WERI-Rb-1 (cell line): Measurements from ENCODE around the gene GRID2IP.
A peak's percentile ranks its signal among the peaks of the same experiment; 100 is the strongest.

Experiments used
- DNase-seq: peaks from one replicate; pipeline ENCODE4 v3.0.0-alpha.2; 2020
- H3K27ac ChIP-seq: fragments of 250-450 bp; sonication (Bioruptor Pico); 2 replicates; pipeline ENCODE4 v1.5.1; 2020; ENCODE audit warnings: mild to moderate bottlenecking, moderate library complexity
- H3K27me3 ChIP-seq: fragments of 250-450 bp; sonication (Bioruptor Pico); 2 replicates; pipeline ENCODE4 v1.5.1; 2021; ENCODE audit warnings: mild to moderate bottlenecking, low read depth, moderate library complexity; ENCODE audit not compliant: insufficient read depth, severe bottlenecking
- H3K36me3 ChIP-seq: fragments of 250-450 bp; sonication (Bioruptor Pico); 2 replicates; pipeline ENCODE4 v1.5.1; 2020; ENCODE audit warnings: mild to moderate bottlenecking, moderate library complexity
- H3K4me3 ChIP-seq: 2 replicates; pipeline ENCODE4 v1.5.1; 2011; ENCODE audit warnings: low read depth, mild to moderate bottlenecking, control low read depth, low read length
- H3K9me3 ChIP-seq: fragments of 250-450 bp; sonication (Bioruptor Pico); 2 replicates; pipeline ENCODE4 v1.5.1; 2021; ENCODE audit warnings: mild to moderate bottlenecking, moderate library complexity; ENCODE audit not compliant: severe bottlenecking
- TF ChIP-seq, protein P1 (sequence below): IDR thresholded peaks from 2 replicates; pipeline ENCODE4 v1.5.1; 2011; ENCODE audit warnings: low read depth, mild to moderate bottlenecking, control low read depth, inconsistent platforms, low read length

The GRID2IP gene

DNA sequence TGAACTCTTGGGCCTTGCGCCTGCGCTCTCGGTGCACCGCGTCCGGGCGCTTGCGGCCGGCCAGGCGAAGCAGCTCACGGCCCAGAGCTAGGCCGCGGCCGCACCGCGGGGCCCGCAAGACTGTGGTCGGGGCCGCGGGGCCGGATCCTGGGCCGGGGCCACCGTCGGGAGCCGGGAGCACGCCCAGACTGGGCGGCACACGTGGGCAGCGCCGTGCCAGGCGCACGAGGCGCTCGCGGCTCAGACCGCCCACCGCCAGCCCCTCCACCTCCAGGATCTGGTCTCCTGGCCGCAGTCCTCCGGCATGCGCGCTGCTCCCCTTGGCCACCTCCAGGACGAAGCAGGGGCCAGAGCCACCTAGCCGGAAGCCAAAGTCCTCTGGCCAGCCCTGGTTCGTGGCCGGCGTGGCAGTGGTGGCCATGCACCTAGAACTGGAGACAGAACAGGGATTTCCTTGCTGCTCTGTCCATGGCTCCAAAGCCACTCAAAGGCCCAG is at the start of gene GRID2IP:
TSS of gene GRID2IP (minus strand) at position 446 of the 496 bp plus-strand sequence. CDS start at position 421, 25 bp downstream.
- Histone ChIP-seq H3K4me3 (no peak within 1 kb of the TSS), H3K36me3 (no peaks in the 10 kb centered on the region), H3K9me3 (no peaks in the 10 kb centered on the region), H3K27ac (no peak within 1 kb of the TSS), H3K27me3 (no peaks in the 10 kb centered on the region)
- TF ChIP-seq, protein P1, sequence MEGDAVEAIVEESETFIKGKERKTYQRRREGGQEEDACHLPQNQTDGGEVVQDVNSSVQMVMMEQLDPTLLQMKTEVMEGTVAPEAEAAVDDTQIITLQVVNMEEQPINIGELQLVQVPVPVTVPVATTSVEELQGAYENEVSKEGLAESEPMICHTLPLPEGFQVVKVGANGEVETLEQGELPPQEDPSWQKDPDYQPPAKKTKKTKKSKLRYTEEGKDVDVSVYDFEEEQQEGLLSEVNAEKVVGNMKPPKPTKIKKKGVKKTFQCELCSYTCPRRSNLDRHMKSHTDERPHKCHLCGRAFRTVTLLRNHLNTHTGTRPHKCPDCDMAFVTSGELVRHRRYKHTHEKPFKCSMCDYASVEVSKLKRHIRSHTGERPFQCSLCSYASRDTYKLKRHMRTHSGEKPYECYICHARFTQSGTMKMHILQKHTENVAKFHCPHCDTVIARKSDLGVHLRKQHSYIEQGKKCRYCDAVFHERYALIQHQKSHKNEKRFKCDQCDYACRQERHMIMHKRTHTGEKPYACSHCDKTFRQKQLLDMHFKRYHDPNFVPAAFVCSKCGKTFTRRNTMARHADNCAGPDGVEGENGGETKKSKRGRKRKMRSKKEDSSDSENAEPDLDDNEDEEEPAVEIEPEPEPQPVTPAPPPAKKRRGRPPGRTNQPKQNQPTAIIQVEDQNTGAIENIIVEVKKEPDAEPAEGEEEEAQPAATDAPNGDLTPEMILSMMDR, result no peak
- DNase-seq, result no peak

DNA sequence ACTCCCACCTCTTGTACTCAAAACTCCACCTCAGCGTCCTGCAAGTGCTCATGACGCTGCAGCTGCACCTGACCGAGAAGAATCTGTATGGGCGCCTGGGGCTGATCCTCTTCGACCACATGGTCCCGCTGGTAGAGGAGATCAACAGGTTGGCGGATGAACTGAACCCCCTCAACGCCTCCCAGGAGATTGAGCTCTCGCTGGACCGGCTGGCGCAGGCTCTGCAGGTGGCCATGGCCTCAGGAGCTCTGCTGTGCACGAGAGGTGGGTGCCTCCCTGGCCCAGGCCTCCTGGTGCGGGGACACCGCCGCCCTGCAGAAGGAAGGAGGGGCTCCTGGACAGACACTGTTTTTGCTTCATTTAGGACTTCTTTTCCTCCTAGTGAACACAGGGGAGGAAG is 48.8 kb upstream of the GRID2IP start:
- peak; percentile 86 for DNase-seq
- Histone ChIP-seq H3K27me3 (no peaks in the 10 kb centered on the region), H3K4me3 (no peak overlapping the region), H3K27ac (peak overlapping the region; percentile 98), H3K36me3 (peaks cover 89% of the 10 kb centered on the region), H3K9me3 (no peaks in the 10 kb centered on the region)
- TF ChIP-seq, protein P1, result no peak

GRCh38 chr7:6590645-6591110 is 39.4 kb upstream of the GRID2IP start:
- peak overlapping the region; percentile 89 for H3K27ac ChIP-seq
- H3K27me3 ChIP-seq, result no peaks in the 10 kb centered on the region
- H3K9me3 ChIP-seq, result no peaks in the 10 kb centered on the region
- H3K36me3 ChIP-seq, result peaks cover 73% of the 10 kb centered on the region
- peak; percentile 49 for DNase-seq
- TF ChIP-seq, protein P1, result no peak
- H3K4me3 ChIP-seq, result peak overlapping the region; percentile 94

- Histone ChIP-seq H3K27ac (peak within 1 kb of the TSS; percentile 89), H3K27me3 (no peaks in the 10 kb centered on the region), H3K4me3 (peak within 1 kb of the TSS; percentile 94), H3K36me3 (peaks cover 73% of the 10 kb centered on the region), H3K9me3 (no peaks in the 10 kb centered on the region)
- peak; percentile 74 for DNase-seq
- TF ChIP-seq, protein P1, result peak; percentile 77
These were observed 38.8 kb upstream of the GRID2IP start, which contains the start of gene INTS15 for GRCh38 chr7:6589829-6590644. Gene INTS15 (plus strand): TSS chr7:6590021. CDS start chr7:6590284, 263 bp downstream.

DNA sequence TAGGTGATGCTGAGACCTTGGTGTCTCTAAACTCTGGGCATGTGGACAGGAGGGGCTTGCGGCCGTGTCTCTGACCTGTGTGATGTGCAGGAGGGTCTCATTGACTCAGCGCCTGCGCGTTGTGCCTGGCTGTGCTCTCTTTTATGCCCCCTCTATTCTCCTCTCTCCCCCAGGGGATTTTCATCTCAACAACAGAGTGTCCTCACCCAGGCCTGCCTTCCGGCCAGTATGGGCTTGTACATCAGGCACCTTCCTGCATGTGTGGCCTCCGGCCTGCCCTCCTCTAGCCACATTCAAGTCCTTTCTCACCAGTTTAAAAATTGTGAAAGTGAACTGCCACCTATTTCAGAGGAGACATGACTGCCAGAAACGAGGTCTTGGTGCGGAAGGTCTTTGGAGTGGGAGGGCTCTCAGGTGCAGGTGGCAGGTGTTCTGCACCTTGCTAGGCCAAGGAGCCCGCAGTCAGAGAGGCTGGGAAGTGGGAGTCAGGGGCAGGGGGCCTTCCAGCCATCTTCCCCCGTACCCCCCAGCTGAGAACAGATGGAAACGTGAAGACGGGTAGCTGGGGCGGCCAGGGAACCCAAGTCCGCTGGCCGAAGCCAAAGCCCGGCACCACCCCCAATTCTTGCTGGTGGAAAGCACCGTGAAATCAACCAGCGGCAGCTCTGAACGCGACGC is 38.0 kb upstream of the GRID2IP start:
- no peak for DNase-seq
- Histone ChIP-seq H3K36me3 (peaks cover 73% of the 10 kb centered on the region), H3K27ac (peak overlapping the region; percentile 44; the same call in 1 of the 2 replicates), H3K4me3 (peak overlapping the region; percentile 15; the same call in 1 of the 2 replicates), H3K27me3 (no peaks in the 10 kb centered on the region), H3K9me3 (no peaks in the 10 kb centered on the region)
- TF ChIP-seq, protein P1, result no peak
